HFF-Myc (cell line): Measurements from ENCODE around the gene SLC25A17.
A peak's percentile ranks its signal among the peaks of the same experiment; 100 is the strongest.

Experiments used
- DNase-seq: peaks from one replicate; pipeline ENCODE4 v3.0.0-alpha.2; 2011; ENCODE audit warnings: low read depth; ENCODE audit errors: extremely low read depth
- H3K4me3 ChIP-seq: replicated peaks from 2 replicates; pipeline ENCODE4 v1.5.1; 2011; ENCODE audit warnings: low read depth, mild to moderate bottlenecking, control low read depth, low read length
- CTCF ChIP-seq: IDR thresholded peaks from 2 replicates; pipeline ENCODE4 v1.5.1; 2012; ENCODE audit warnings: mild to moderate bottlenecking, low read depth, low read length, control low read depth; ENCODE audit errors: missing control alignments

SLC25A17 gene

GRCh38 chr22:40819599-40820140 lies 524 bp upstream of the SLC25A17 start:
- DNase-seq = no peak
- no peak for TF ChIP-seq CTCF
- peak overlapping the region; percentile 99 for H3K4me3 ChIP-seq

GRCh38 chr22:40818192-40818746 lies 877 bp downstream of the SLC25A17 start:
- DNase-seq = no peak
- peak overlapping the region; percentile 99 for H3K4me3 ChIP-seq
- TF ChIP-seq CTCF = no peak

- DNase-seq = no peak
- TF ChIP-seq CTCF = no peak
- peak overlapping the region; percentile 99 for H3K4me3 ChIP-seq
Observed at GRCh38 chr22:40817737-40818136, 1.4 kb downstream of the SLC25A17 start.

GRCh38 chr22:40813912-40814315 lies 5.2 kb downstream of the SLC25A17 start:
- no peak for TF ChIP-seq CTCF
- no peak overlapping the region for H3K4me3 ChIP-seq
- no peak for DNase-seq

- no peak for DNase-seq
- TF ChIP-seq CTCF = no peak
- no peak overlapping the region for H3K4me3 ChIP-seq
Observed at GRCh38 chr22:40808018-40808841, 10.9 kb downstream of the SLC25A17 start.

GRCh38 chr22:40806711-40807110 lies 12.4 kb downstream of the SLC25A17 start:
- no peak for TF ChIP-seq CTCF

More at GRCh38 chr22:40806711-40807110, 12.4 kb downstream of the SLC25A17 start:
- H3K4me3 ChIP-seq = no peak overlapping the region
- DNase-seq = no peak
